Suprapubic skin (tissue), 4 donors: ENCODE results near the gene ETS1.

ENCODE experiments used
- EP300 ChIP-seq: sonication (generic); formaldehyde crosslinking; IDR thresholded peaks from one replicate; pipeline ENCODE4 v1.6.1; 2017; ENCODE audit warnings: antibody characterized with exemption
- POLR2A ChIP-seq, 2 donors: fragments of 450-650 bp; IDR thresholded peaks; one replicate each; pipeline ENCODE4 v1.6.1; 2017; ENCODE audit warnings: antibody characterized with exemption in 2 of 2, mild to moderate bottlenecking in 2 of 2, moderate library complexity in 2 of 2
- POLR2AphosphoS5 ChIP-seq, 3 donors: sonication (generic); formaldehyde crosslinking; IDR thresholded peaks; one replicate each; pipeline ENCODE4 v1.6.1; 2017; ENCODE audit warnings: antibody characterized with exemption in 3 of 3
- TF ChIP-seq, protein P1 (sequence below), 2 donors: fragments of 200-600 bp in 1 of 2; fragments of 450-650 bp in 1 of 2; sonication (generic) in 1 of 2; IDR thresholded peaks; one replicate each; pipeline ENCODE4 v1.5.1; 2016 to 2019; ENCODE audit warnings: antibody characterized with exemption in 2 of 2, mild to moderate bottlenecking in 1 of 2, moderate library complexity in 1 of 2

DNA sequence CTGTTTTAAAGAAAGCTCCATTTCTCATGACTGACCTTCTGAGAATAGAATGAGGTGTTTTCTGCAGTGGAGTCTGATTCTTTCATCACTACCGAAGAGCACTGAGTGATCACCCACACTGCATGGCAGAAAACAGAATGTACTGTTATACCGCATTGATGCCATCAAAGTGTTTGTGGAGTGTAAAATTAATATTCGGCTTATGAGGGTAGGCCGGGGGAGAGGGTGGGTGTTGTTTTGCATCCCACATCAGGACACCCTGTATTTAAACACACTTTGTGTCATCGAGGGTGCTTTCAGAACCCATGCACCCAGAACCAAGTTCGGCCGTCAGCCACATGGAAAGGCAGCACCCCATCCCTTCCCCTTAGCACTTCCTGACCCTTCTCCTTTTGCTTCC, 41.3 kb upstream of the ETS1 start:
- TF ChIP-seq, protein P1, sequence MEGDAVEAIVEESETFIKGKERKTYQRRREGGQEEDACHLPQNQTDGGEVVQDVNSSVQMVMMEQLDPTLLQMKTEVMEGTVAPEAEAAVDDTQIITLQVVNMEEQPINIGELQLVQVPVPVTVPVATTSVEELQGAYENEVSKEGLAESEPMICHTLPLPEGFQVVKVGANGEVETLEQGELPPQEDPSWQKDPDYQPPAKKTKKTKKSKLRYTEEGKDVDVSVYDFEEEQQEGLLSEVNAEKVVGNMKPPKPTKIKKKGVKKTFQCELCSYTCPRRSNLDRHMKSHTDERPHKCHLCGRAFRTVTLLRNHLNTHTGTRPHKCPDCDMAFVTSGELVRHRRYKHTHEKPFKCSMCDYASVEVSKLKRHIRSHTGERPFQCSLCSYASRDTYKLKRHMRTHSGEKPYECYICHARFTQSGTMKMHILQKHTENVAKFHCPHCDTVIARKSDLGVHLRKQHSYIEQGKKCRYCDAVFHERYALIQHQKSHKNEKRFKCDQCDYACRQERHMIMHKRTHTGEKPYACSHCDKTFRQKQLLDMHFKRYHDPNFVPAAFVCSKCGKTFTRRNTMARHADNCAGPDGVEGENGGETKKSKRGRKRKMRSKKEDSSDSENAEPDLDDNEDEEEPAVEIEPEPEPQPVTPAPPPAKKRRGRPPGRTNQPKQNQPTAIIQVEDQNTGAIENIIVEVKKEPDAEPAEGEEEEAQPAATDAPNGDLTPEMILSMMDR (IDR thresholded peaks at IDR 0.05): no peak
- TF ChIP-seq POLR2A (IDR thresholded peaks at IDR 0.05): no peak
- no peak for TF ChIP-seq POLR2AphosphoS5 (IDR thresholded peaks at IDR 0.05)
- no peak for TF ChIP-seq EP300
